Measurements from ENCODE around the gene ACYP2. TPM values are rescaled to one million over a fixed set of nuclear protein-coding genes. Genes with fewer than 3 reads are reported as not detected.

The ACYP2 gene
- total RNA-seq, 1 donor: 9.0 TPM

DNA sequence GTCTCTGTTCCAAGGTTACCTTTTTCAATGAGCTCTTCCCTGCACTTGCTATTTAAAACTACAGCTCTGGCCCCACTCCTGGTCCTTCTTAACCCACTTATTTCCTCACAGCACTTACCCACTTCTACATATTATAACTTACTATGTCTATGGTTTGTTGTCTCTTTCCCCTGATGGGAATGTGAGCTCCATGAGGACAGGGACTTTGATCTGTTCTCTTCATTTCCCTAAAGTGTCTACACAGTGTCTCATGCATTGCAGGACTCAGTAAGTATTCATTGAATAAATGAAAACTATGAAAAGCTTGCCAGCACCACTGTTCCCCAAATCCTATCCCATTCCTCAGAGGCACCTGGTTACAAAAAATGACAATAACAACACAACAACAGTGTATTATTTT, 18.3 kb upstream of the ACYP2 start:
- Histone ChIP-seq H3K4me1 (ENCODE audit: insufficient read depth, low read length) (no peaks in the 10 kb centered on the region), H3K79me2 (ENCODE audit: insufficient read depth, low read length) (no peaks in the 10 kb centered on the region), H3K27ac (ENCODE audit: low read depth, low read length) (no peak overlapping the region), H3K27me3 (ENCODE audit: insufficient read depth, low read length) (no peaks in the 10 kb centered on the region), H2AFZ (ENCODE audit: low read length) (no peak overlapping the region), H3K4me3 (ENCODE audit: insufficient read depth, low read length) (no peak overlapping the region), H3K9me3 (ENCODE audit: low read depth, low read length) (no peaks in the 10 kb centered on the region), H4K20me1 (ENCODE audit: insufficient read depth, low read length) (no peaks in the 10 kb centered on the region), H3K4me2 (ENCODE audit: insufficient read depth, low read length) (no peak overlapping the region), H3K36me3 (ENCODE audit: insufficient read depth, low read length) (no peaks in the 10 kb centered on the region)
- DNase-seq (ENCODE audit: insufficient read length, low spot score, missing footprints): peak; percentile 74
- TF ChIP-seq, protein P1, sequence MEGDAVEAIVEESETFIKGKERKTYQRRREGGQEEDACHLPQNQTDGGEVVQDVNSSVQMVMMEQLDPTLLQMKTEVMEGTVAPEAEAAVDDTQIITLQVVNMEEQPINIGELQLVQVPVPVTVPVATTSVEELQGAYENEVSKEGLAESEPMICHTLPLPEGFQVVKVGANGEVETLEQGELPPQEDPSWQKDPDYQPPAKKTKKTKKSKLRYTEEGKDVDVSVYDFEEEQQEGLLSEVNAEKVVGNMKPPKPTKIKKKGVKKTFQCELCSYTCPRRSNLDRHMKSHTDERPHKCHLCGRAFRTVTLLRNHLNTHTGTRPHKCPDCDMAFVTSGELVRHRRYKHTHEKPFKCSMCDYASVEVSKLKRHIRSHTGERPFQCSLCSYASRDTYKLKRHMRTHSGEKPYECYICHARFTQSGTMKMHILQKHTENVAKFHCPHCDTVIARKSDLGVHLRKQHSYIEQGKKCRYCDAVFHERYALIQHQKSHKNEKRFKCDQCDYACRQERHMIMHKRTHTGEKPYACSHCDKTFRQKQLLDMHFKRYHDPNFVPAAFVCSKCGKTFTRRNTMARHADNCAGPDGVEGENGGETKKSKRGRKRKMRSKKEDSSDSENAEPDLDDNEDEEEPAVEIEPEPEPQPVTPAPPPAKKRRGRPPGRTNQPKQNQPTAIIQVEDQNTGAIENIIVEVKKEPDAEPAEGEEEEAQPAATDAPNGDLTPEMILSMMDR (IDR thresholded peaks at IDR 0.05; ENCODE audit: extremely low read depth, low read depth, low read length): no peak

DNA sequence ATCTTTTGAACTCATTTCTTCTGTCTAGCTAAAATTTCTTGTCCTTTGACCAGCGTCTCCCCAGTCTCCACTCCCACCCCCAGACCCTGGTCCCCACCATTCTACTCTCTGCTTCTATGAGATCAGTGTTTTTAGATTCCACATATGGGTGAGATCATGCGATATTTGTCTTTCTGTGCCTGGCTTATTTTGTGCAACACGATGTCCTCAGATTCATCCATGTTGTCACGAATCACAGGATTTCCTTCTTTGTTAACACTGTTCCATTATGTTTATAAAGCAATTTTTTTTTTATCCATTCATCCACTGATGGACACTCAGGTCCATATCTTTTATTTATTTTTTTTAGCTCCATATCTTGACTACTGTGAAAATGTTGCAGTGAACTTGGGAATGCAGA, 16.0 kb upstream of the ACYP2 start:
- no peak overlapping the region for H3K4me3 ChIP-seq (ENCODE audit: insufficient read depth, low read length)
- H3K79me2 ChIP-seq (ENCODE audit: insufficient read depth, low read length): no peaks in the 10 kb centered on the region
- H4K20me1 ChIP-seq (ENCODE audit: insufficient read depth, low read length): no peaks in the 10 kb centered on the region
- peaks cover 16% of the 10 kb centered on the region for H3K4me1 ChIP-seq (ENCODE audit: insufficient read depth, low read length)
- H3K9me3 ChIP-seq (ENCODE audit: low read depth, low read length): no peaks in the 10 kb centered on the region
- no peak overlapping the region for H3K4me2 ChIP-seq (ENCODE audit: insufficient read depth, low read length)
- no peak overlapping the region for H2AFZ ChIP-seq (ENCODE audit: low read length)
- no peaks in the 10 kb centered on the region for H3K27me3 ChIP-seq (ENCODE audit: insufficient read depth, low read length)
- TF ChIP-seq, protein P1 (IDR thresholded peaks at IDR 0.05; ENCODE audit: extremely low read depth, low read depth, low read length): no peak
- H3K27ac ChIP-seq (ENCODE audit: low read depth, low read length): no peak overlapping the region
- DNase-seq (ENCODE audit: insufficient read length, low spot score, missing footprints): no peak
- H3K36me3 ChIP-seq (ENCODE audit: insufficient read depth, low read length): no peaks in the 10 kb centered on the region

GRCh38 chr2:54099829-54100585, 15.4 kb upstream of the ACYP2 start:
- no peak overlapping the region for H3K4me3 ChIP-seq (ENCODE audit: insufficient read depth, low read length)
- no peak overlapping the region for H3K27ac ChIP-seq (ENCODE audit: low read depth, low read length)
- no peaks in the 10 kb centered on the region for H4K20me1 ChIP-seq (ENCODE audit: insufficient read depth, low read length)
- H3K4me1 ChIP-seq (ENCODE audit: insufficient read depth, low read length): peaks cover 16% of the 10 kb centered on the region
- no peak overlapping the region for H3K4me2 ChIP-seq (ENCODE audit: insufficient read depth, low read length)
- no peaks in the 10 kb centered on the region for H3K27me3 ChIP-seq (ENCODE audit: insufficient read depth, low read length)
- no peaks in the 10 kb centered on the region for H3K36me3 ChIP-seq (ENCODE audit: insufficient read depth, low read length)
- H3K9me3 ChIP-seq (ENCODE audit: low read depth, low read length): no peaks in the 10 kb centered on the region
- DNase-seq (ENCODE audit: insufficient read length, low spot score, missing footprints): no peak
- H2AFZ ChIP-seq (ENCODE audit: low read length): no peak overlapping the region
- H3K79me2 ChIP-seq (ENCODE audit: insufficient read depth, low read length): no peaks in the 10 kb centered on the region
- TF ChIP-seq, protein P1 (IDR thresholded peaks at IDR 0.05; ENCODE audit: extremely low read depth, low read depth, low read length): no peak

DNA sequence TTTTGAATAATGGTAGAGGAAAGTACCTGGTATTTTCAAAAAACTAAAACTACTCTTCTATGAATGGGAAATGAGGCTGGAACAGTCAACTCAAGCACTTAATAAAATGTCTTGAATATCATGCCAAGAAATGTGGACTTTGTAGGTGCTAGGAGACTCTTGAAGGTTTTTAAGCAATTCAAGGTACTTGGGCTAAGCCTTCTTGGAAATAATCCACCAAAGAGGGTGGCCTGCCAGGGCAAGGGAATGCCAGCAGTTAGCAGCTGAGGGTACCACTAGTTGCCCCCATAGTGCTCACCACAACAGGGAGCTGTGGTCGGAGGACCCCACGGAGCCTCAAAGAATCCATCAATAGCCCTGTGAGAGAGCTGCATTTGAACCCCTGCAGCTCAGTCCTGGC, 14.6 kb upstream of the ACYP2 start:
- TF ChIP-seq, protein P1 (IDR thresholded peaks at IDR 0.05; ENCODE audit: extremely low read depth, low read depth, low read length): no peak
- no peak overlapping the region for H3K4me3 ChIP-seq (ENCODE audit: insufficient read depth, low read length)
- H3K9me3 ChIP-seq (ENCODE audit: low read depth, low read length): no peaks in the 10 kb centered on the region
- no peaks in the 10 kb centered on the region for H3K36me3 ChIP-seq (ENCODE audit: insufficient read depth, low read length)
- no peak overlapping the region for H2AFZ ChIP-seq (ENCODE audit: low read length)
- no peaks in the 10 kb centered on the region for H4K20me1 ChIP-seq (ENCODE audit: insufficient read depth, low read length)
- no peaks in the 10 kb centered on the region for H3K27me3 ChIP-seq (ENCODE audit: insufficient read depth, low read length)
- H3K4me2 ChIP-seq (ENCODE audit: insufficient read depth, low read length): no peak overlapping the region
- DNase-seq (ENCODE audit: insufficient read length, low spot score, missing footprints): no peak
- H3K4me1 ChIP-seq (ENCODE audit: insufficient read depth, low read length): peaks cover 16% of the 10 kb centered on the region
- H3K79me2 ChIP-seq (ENCODE audit: insufficient read depth, low read length): no peaks in the 10 kb centered on the region
- H3K27ac ChIP-seq (ENCODE audit: low read depth, low read length): no peak overlapping the region
